Urinary bladder (tissue), 4 donors: ENCODE measurements around the gene TCF21. TPM values are rescaled to one million over a fixed set of nuclear protein-coding genes. Genes with fewer than 3 reads are reported as not detected.
A peak's percentile ranks its signal among the peaks of the same experiment; 100 is the strongest.

Source experiments
- DNase-seq: peaks from one replicate; pipeline ENCODE4 v3.0.0-alpha.2; 2015; ENCODE audit errors: extremely low spot score
- H3K27ac ChIP-seq: one replicate; pipeline ENCODE4 v1.5.1; 2013; ENCODE audit warnings: low read depth, mild to moderate bottlenecking, moderate library complexity
- H3K36me3 ChIP-seq: one replicate; pipeline ENCODE4 v1.6.1; 2013; ENCODE audit warnings: mild to moderate bottlenecking, moderate library complexity; ENCODE audit not compliant: insufficient read depth
- H3K4me1 ChIP-seq: one replicate; pipeline ENCODE4 v1.6.1; 2013; ENCODE audit warnings: mild to moderate bottlenecking, moderate library complexity; ENCODE audit not compliant: insufficient read depth
- H3K4me3 ChIP-seq: one replicate; pipeline ENCODE4 v1.5.1; 2013; ENCODE audit warnings: low read depth, low read length
- WGBS: extraction: QIAGEN DNeasy Blood & Tissue Kit; methylation state at CpG from one replicate; pipeline ENCODE4 v1.1.7; 2013; 5-methylcytosine and 5-hydroxymethylcytosine counted together
- polyA plus RNA-seq: library from polyadenylated mRNA; stranded (reverse); fragments of 200-250 nt; gene quantifications from one replicate; pipeline ENCODE4 v1.2.3, GENCODE V29; 2013
- total RNA-seq: library from RNA; depleted of rRNA; stranded (reverse); fragments of >200 nt; gene quantifications from one replicate; pipeline ENCODE4 v1.2.3, GENCODE V29; 2014
- donor health status: healthy with polysubstance abuse.
- donor health status: healthy.

The TCF21 gene
- total and polyA plus RNA-seq, 2 donors = 25.3 to 25.6 TPM

GRCh38 chr6:133873538-133873937, 15.4 kb upstream of the TCF21 start:
- no peaks in the 10 kb centered on the region for H3K36me3 ChIP-seq
- no peaks in the 10 kb centered on the region for H3K4me1 ChIP-seq
- DNase-seq = no peak
- no peak overlapping the region for H3K4me3 ChIP-seq
- WGBS = 87% methylated on average over 5 of the region's 5 CpGs
- no peak overlapping the region for H3K27ac ChIP-seq

- Histone ChIP-seq H3K36me3 (no peaks in the 10 kb centered on the region), H3K4me3 (peak overlapping the region; percentile 22), H3K27ac (peak overlapping the region; percentile 38), H3K4me1 (no peaks in the 10 kb centered on the region)
- 59% methylated on average over 5 of the region's 5 CpGs for WGBS
- DNase-seq = no peak
Observed at GRCh38 chr6:133877116-133877515, 11.8 kb upstream of the TCF21 start.

DNA sequence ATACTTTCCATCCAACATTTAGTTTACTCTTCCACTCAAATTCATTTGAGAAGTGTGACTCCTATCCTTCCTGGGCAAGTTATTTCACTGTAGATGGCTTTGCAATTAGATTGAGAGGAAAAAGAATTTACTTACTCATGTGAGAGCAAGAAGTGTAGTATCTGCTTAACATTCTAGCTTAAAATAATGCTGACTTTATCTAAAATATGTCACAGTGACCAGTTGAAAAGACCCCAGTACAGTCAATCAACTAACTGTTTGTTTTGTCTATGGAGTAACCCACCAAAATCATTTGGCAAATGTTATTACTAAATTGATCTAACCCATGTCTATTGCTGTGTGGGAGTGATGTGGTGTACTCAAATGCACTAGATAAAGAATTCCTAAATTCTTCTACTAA, 8.9 kb upstream of the TCF21 start:
- DNase-seq = no peak
- H3K4me1 ChIP-seq = no peaks in the 10 kb centered on the region
- no peak overlapping the region for H3K27ac ChIP-seq

GRCh38 chr6:133880896-133881295, 8.0 kb upstream of the TCF21 start:
- 34% methylated on average over 2 of the region's 2 CpGs for WGBS
- no peak for DNase-seq
- Histone ChIP-seq H3K27ac (peak overlapping the region; percentile 18), H3K4me1 (no peaks in the 10 kb centered on the region), H3K4me3 (no peak overlapping the region), H3K36me3 (no peaks in the 10 kb centered on the region)

More for the DNA sequence above, 8.9 kb upstream of the TCF21 start:
- no peaks in the 10 kb centered on the region for H3K36me3 ChIP-seq
- no peak overlapping the region for H3K4me3 ChIP-seq

- Histone ChIP-seq H3K36me3 (no peaks in the 10 kb centered on the region), H3K4me1 (no peaks in the 10 kb centered on the region), H3K27ac (no peak overlapping the region), H3K4me3 (no peak overlapping the region)
- no peak for DNase-seq
- WGBS = 33% methylated on average over 2 of the region's 2 CpGs
Observed at GRCh38 chr6:133886104-133886775, 2.7 kb upstream of the TCF21 start.

DNA sequence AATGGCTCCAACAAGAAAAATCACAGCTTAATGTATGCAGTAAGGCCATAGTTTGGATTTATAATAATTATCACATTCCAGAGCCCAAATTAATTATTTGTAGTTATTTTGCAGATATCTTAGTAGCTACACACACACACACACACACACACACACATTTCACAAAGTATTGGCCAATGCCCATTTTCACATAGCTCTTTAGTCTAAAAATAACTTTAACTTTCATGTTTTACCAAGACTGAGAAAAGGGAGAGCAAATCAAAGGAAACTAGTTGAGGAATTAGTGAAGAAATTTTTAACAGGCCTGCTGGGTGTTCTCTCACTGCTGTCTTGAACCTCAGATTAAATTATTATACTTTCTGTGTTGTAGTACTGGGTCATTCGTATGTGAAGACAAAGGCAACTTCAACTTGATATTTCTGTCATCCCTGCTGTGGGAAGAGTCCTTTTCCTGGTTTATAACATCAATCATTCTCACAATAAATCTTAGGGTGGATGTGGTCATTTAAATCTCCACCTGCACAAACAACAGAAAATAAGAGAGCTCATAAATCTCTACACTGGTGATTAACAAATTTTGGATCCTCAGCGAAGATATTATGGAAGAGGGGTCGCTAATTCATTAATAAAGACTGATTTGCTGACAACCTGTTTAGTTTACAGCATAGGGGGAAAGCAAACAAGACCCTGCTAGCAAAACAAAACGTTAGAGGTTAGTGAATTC, 1.6 kb upstream of the TCF21 start:
- WGBS = 30% methylated on average over 4 of the region's 4 CpGs
- Histone ChIP-seq H3K36me3 (no peaks in the 10 kb centered on the region), H3K4me1 (no peaks in the 10 kb centered on the region), H3K27ac (peak overlapping the region; percentile 78), H3K4me3 (no peak overlapping the region)
- DNase-seq = no peak

GRCh38 chr6:133887880-133888230, 1.1 kb upstream of the TCF21 start:
- WGBS = 56% methylated on average over 1 of the region's 1 CpG
- DNase-seq = no peak
- Histone ChIP-seq H3K27ac (peak overlapping the region; percentile 57), H3K36me3 (no peaks in the 10 kb centered on the region), H3K4me1 (no peaks in the 10 kb centered on the region), H3K4me3 (peak overlapping the region; percentile 66)

- Histone ChIP-seq H3K27ac (peak overlapping the region; percentile 86), H3K4me1 (no peaks in the 10 kb centered on the region), H3K4me3 (peak overlapping the region; percentile 66), H3K36me3 (no peaks in the 10 kb centered on the region)
- no peak for DNase-seq
- WGBS = 2% methylated on average over 56 of the region's 56 CpGs
Observed at GRCh38 chr6:133889557-133890403, 867 bp downstream of the TCF21 start.

GRCh38 chr6:133890711-133891148, 1.8 kb downstream of the TCF21 start:
- no peak for DNase-seq
- peak overlapping the region; percentile 75 for H3K4me3 ChIP-seq
- H3K4me1 ChIP-seq = no peaks in the 10 kb centered on the region
- no peaks in the 10 kb centered on the region for H3K36me3 ChIP-seq
- H3K27ac ChIP-seq = peak overlapping the region; percentile 59
- 4% methylated on average over 4 of the region's 4 CpGs for WGBS

DNA sequence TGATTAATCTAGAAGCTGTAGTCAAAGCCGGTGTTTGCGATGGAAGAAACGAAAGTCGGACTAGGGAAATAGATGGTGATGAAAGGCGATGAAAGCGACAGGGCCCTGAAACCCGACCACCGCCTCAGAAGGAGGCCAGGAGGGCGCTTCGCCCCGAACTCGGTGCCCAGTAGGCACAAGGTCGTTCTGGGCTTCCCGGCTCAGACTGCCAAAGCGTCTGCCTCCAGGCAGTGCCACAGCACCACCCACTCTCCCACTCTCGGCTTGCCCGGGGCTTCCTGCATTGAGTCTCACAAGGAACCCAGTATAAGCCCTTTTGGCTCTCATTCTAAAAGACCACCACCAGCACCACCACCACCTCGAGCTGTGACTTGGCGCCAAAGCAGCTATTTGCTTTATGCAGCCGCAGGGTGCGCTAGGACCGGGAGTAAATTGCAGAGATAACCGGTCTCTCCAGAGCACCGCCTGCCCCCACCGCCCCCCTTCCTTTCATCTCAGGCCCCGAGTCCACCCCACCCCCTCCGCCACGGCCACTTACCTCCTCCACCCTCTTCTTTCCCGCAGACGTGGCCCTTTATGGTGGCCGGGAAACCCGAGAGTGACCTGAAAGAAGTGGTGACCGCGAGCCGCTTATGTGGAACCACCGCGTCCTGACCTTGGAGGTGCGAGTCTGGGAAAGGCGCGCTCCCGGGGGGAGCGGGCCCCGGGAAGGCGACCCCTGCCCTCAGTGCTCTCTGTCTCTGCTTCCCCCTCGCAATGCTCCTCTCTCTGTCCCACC, 2.4 kb downstream of the TCF21 start:
- WGBS = under 1% methylated on average over 45 of the region's 45 CpGs
- Histone ChIP-seq H3K4me3 (peak overlapping the region; percentile 75), H3K36me3 (no peaks in the 10 kb centered on the region), H3K27ac (peak overlapping the region; percentile 80), H3K4me1 (no peaks in the 10 kb centered on the region)
- DNase-seq = no peak

DNA sequence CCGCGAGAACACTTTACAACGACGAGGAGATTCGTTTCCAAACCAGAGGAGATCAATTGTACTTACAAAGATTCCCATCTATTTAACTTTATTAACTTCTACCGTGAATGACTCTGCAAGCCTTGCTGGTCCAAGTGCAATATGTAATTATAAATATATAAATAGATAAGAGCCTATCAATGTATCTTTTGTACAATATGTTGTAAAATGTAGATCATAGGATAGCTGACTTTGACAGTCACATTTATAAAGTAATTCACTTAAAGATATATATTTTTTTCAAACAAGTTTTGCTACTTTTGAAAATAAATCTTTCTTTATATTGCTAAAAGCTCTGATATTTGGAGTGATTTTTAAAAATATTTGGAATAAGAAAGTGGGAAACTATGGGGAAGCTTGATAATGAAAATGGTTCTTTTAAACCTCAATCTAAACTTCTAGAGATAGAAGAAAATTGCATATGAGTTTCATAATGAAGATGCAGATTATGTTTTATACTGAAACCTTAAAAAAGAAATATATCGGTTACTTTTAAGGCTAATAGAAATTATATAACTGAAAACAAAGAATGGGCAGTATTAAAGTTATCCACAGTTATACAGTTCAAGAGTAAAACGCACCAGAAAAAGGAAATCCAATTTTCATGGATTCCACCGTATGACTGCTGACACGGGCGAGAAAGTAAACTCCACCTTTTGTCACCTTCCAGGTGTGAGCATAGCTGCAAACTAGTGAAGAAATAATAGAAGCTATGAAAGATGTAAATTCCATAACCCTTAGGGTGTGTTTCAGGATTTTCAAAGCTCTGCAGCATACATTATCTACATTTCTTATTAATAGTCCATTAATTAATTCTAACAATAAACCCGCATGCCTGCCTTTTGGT, 3.3 kb downstream of the TCF21 start:
- Histone ChIP-seq H3K27ac (peak overlapping the region; percentile 80), H3K4me1 (no peaks in the 10 kb centered on the region), H3K36me3 (no peaks in the 10 kb centered on the region), H3K4me3 (peak overlapping the region; percentile 75)
- WGBS = 10% methylated on average over 12 of the region's 12 CpGs
- no peak for DNase-seq

DNA sequence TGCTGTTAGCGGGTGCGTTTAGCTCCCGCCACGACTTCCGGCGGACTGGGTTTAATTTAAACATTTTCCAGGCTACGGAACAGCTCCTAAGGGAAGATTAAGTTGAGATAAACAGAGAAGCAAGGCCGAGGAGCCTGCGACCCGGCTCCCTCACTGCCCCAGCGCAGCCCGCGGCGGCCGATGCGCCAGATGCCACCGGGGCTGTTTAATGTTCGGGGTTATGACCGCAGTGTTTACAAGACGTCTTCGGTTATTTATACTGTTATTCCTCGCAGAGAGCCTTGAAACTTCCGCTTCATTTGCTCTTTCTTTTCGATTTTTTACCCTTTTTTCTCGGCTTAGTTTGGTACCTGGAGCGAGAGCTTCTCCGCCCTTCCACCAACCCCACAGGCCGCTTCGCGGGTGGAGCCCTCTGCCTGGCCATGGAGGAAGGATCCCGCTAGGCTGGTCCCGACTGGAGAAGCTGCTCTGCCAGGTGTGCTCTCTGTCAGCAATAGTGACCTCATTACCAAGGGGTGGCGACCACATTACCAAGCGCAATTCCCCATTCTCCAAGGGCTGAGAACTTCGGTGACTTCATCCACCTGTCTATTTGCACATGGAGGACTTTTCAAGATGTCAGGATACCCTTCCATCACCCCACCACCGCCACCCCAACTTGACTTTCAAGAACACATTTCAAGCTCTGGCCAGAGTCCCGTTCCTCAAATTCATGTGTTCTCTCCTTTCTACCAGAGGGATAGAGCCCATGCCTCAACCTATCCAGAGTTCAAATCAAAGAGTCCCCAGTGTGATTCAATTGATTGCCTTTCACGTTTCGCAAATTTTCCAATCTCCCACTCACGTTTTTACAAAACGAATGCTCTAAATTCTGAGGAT, 4.1 kb downstream of the TCF21 start:
- no peak for DNase-seq

More for the DNA sequence above, 4.1 kb downstream of the TCF21 start:
- Histone ChIP-seq H3K36me3 (no peaks in the 10 kb centered on the region), H3K4me1 (no peaks in the 10 kb centered on the region), H3K27ac (peak overlapping the region; percentile 48), H3K4me3 (peak overlapping the region; percentile 51)
- 11% methylated on average over 41 of the region's 41 CpGs for WGBS
